Measurements from ENCODE around the gene AP3D1. TPM values are rescaled to one million over a fixed set of nuclear protein-coding genes. Genes with fewer than 3 reads are reported as not detected.

AP3D1 gene
- total and polyA plus RNA-seq, 9 of the 15 experiments (the other 6 are each of a cell fraction or from before 2014, with no cell fraction given) = 1.2 to 86.1 (median 35.9) TPM

DNA sequence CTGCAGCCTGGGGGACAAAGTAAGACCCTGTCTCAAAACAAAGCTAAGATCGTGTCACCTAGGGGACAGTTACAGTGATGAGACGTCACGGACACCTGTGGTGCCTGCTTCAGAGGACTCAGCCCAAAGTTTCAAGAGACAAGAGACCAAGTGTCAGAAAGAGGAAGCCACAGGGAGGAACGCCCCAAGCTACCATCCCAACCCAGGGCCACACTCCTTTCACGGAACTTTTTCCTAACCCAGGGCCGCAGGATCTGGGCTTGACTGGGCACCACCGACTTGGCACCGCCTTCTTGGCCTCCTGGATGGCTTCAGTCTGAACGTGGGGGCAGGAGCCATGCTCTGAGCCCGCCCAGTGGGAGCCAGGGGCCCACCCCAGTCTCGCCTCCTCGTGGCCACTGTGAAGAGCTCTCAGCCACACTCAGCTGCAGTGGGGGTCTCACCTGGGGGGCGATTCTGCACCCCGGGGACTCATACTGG lies 63.7 kb downstream of the AP3D1 start (continued):
- TF ChIP-seq SRF (CRISPR knock-in tag; IDR thresholded peaks at IDR 0.05) = 0 out of 4 replicates have a peak, but pooled peaks of 1 of the 2 experiments have one; percentile 25
- peak; percentile 45; the same call in 1 of the 2 replicates for TF ChIP-seq POLR2G (IDR thresholded peaks at IDR 0.05; ENCODE audit: low read depth, low read length)
- peak; percentile 95 for TF ChIP-seq SPI1 (IDR thresholded peaks at IDR 0.05; ENCODE audit: borderline replicate concordance, low read depth, low read length)
- TF ChIP-seq KLF10 (CRISPR knock-in tag; IDR thresholded peaks at IDR 0.05) = no peak
- TF ChIP-seq, protein P1, sequence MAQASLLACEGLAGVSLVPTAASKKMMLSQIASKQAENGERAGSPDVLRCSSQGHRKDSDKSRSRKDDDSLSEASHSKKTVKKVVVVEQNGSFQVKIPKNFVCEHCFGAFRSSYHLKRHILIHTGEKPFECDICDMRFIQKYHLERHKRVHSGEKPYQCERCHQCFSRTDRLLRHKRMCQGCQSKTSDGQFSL (CRISPR knock-in tag; IDR thresholded peaks at IDR 0.05) = 0 out of 2 replicates have a peak, but pooled peaks have one; percentile 53
- TF ChIP-seq, protein P1 (tag; IDR thresholded peaks at IDR 0.05) = no peak
- peak; percentile 54; the same call in 1 of the 2 replicates for TF ChIP-seq ZBTB7A (IDR thresholded peaks at IDR 0.05; ENCODE audit: borderline replicate concordance, control insufficient read depth, low read depth, low read length)
